GM19467 (cell line): ENCODE results near the gene PKN2.
"Not testable (repeated sequence)": the region's sequence is repeated elsewhere in the genome, so short reads cannot be mapped to it uniquely, and the experiment has no call there.

Experiments used
- ATAC-seq: cut with Tn5 transposase; IDR thresholded peaks from one replicate; pipeline ENCODE4 v1.9.1; 2021; ENCODE audit warnings: mild to moderate bottlenecking, moderate library complexity; ENCODE audit not compliant: unreplicated experiment

Gene PKN2

GRCh38 chr1:88784551-88784950 is 100.5 kb downstream of the PKN2 start:
- ATAC-seq = no peak

- ATAC-seq = no peak
These were observed 103.2 kb downstream of the PKN2 start for GRCh38 chr1:88787023-88787903.

- ATAC-seq = no peak
These were observed 107.1 kb downstream of the PKN2 start for GRCh38 chr1:88791192-88791591.

GRCh38 chr1:88799491-88799890 is 115.4 kb downstream of the PKN2 start:
- ATAC-seq = no peak

GRCh38 chr1:88800382-88801051 is 116.4 kb downstream of the PKN2 start:
- no peak for ATAC-seq

- ATAC-seq = no peak
These were observed 117.6 kb downstream of the PKN2 start for GRCh38 chr1:88801575-88802208.

GRCh38 chr1:88802404-88802803 is 118.3 kb downstream of the PKN2 start:
- no peak for ATAC-seq

- ATAC-seq = no peak
These were observed 118.9 kb downstream of the PKN2 start for GRCh38 chr1:88802950-88803349.

GRCh38 chr1:88803444-88803843 is 119.4 kb downstream of the PKN2 start:
- ATAC-seq = no peak

- no peak for ATAC-seq
These were observed 128.3 kb downstream of the PKN2 start for GRCh38 chr1:88812366-88812765.

GRCh38 chr1:88813471-88813870 is 129.4 kb downstream of the PKN2 start:
- no peak for ATAC-seq

- not testable (repeated sequence) for ATAC-seq
These were observed 135.6 kb downstream of the PKN2 start for GRCh38 chr1:88819642-88820041.

- no peak for ATAC-seq
These were observed 141.6 kb downstream of the PKN2 start for GRCh38 chr1:88825721-88826120.

GRCh38 chr1:88847643-88848042 is 163.6 kb downstream of the PKN2 start:
- no peak for ATAC-seq

- ATAC-seq = no peak
These were observed 167.4 kb downstream of the PKN2 start for GRCh38 chr1:88851303-88852063.

GRCh38 chr1:88867743-88868521 is 183.9 kb downstream of the PKN2 start:
- no peak for ATAC-seq

GRCh38 chr1:88869644-88870043 is 185.6 kb downstream of the PKN2 start:
- ATAC-seq = not testable (repeated sequence)

- no peak for ATAC-seq
These were observed 189.8 kb downstream of the PKN2 start for GRCh38 chr1:88873737-88874349.

GRCh38 chr1:88875595-88875994 is 191.5 kb downstream of the PKN2 start:
- ATAC-seq = no peak
